Lower leg skin (tissue), 4 donors: ENCODE data around the gene VAV3. TPM values are rescaled to one million over a fixed set of nuclear protein-coding genes. Genes with fewer than 3 reads are reported as not detected.

Source experiments
- microRNA-seq, 2 donors: library from miRNA; unstranded; fragments of <30 nt; microRNA quantifications; one replicate each; pipeline ENCODE4, GENCODE V29; 2016; ENCODE audit warnings: borderline replicate concordance in 2 of 2, borderline number of aligned reads in 1 of 2
- total RNA-seq, 4 donors: library from RNA; depleted of rRNA; stranded (reverse); fragments of >200 nt; gene quantifications; one replicate each; pipeline ENCODE4 v1.1.0, GENCODE V29; 2016

VAV3 gene
- total RNA-seq, 4 donors from 2014 or later: 102 to 200 (median 147) TPM

Small RNA genes lying within 50 kb of the gene (microRNA-seq; reads per million reads assigned to microRNA genes)
- 0 reads per million in 2 donors for gene MIR7852

Other genes with a start within 250 kb of the VAV3 start
- gene SLC25A24, start 235.2 kb upstream of the VAV3 start, total RNA-seq: 10 to 100 TPM; 18.5 to 20.4 (median 20.1) TPM